ENCODE data around the gene ADAM15. TPM values are rescaled to one million over a fixed set of nuclear protein-coding genes. Genes with fewer than 3 reads are reported as not detected.

ADAM15 gene
- total RNA-seq, 4 donors from 2014 or later, result 304 to 327 (median 321) TPM

DNA sequence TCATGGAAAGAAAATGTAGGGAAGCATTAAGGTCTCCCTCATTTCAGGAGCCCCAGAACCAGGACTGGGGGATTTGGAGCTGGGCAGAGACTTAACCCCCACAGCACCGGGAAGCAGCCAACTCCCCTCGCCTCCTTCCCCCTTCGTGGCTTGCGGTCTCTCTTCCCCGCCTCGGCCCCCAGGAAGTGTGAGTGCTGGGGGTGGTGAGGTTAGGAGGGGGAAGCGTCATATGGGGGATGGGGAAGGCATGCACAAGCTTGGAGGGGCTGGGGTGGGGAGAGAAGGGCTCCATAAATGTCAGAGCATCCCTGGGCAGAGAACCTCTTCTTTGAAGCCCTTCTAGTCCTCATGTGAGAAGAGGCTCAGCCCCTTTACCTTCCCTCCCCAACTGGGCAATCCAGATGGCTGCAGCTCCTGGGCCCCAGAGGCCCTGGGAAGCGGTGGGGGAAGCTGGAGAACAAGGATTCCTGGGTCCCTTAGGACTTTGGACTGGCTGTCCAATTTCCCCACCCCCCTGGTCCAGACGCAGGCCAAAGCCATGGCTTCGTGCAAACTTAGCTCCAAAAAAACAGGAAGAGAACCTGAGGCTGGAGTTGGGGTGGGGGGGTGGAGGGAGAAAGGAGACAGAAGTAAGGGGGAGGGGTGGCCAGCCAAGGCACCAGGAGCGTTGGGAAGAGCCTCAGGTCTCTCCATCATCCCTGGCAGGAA, 40.8 kb upstream of the ADAM15 start:
- Histone ChIP-seq H3K27ac (peak overlapping the region; percentile 96), H3K9me3 (no peaks in the 10 kb centered on the region), H3K4me3 (peak overlapping the region; percentile 97), H3K36me3 (peaks cover 15% of the 10 kb centered on the region), H3K27me3 (no peaks in the 10 kb centered on the region), H3K4me1 (peaks cover 91% of the 10 kb centered on the region)
- 28% methylated on average over 11 of the region's 11 CpGs for WGBS
- DNase-seq (ENCODE audit: low spot score in 2 of 2), result no peak
- TF ChIP-seq, protein P1, sequence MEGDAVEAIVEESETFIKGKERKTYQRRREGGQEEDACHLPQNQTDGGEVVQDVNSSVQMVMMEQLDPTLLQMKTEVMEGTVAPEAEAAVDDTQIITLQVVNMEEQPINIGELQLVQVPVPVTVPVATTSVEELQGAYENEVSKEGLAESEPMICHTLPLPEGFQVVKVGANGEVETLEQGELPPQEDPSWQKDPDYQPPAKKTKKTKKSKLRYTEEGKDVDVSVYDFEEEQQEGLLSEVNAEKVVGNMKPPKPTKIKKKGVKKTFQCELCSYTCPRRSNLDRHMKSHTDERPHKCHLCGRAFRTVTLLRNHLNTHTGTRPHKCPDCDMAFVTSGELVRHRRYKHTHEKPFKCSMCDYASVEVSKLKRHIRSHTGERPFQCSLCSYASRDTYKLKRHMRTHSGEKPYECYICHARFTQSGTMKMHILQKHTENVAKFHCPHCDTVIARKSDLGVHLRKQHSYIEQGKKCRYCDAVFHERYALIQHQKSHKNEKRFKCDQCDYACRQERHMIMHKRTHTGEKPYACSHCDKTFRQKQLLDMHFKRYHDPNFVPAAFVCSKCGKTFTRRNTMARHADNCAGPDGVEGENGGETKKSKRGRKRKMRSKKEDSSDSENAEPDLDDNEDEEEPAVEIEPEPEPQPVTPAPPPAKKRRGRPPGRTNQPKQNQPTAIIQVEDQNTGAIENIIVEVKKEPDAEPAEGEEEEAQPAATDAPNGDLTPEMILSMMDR (IDR thresholded peaks at IDR 0.05), result no peak
- TF ChIP-seq POLR2A (IDR thresholded peaks at IDR 0.05), result no peak
- TF ChIP-seq EP300 (IDR thresholded peaks at IDR 0.05), result no peak
- TF ChIP-seq POLR2AphosphoS5 (IDR thresholded peaks at IDR 0.05), result no peak

GRCh38 chr1:155011004-155011416, 40.1 kb upstream of the ADAM15 start:
- WGBS, result 63% methylated on average over 5 of the region's 5 CpGs
- TF ChIP-seq POLR2A (IDR thresholded peaks at IDR 0.05), result no peak
- no peak for TF ChIP-seq POLR2AphosphoS5 (IDR thresholded peaks at IDR 0.05)
- no peak for TF ChIP-seq EP300 (IDR thresholded peaks at IDR 0.05)
- TF ChIP-seq, protein P1 (IDR thresholded peaks at IDR 0.05), result no peak
- Histone ChIP-seq H3K27ac (peak overlapping the region; percentile 96), H3K4me1 (peaks cover 91% of the 10 kb centered on the region), H3K9me3 (no peaks in the 10 kb centered on the region), H3K36me3 (peaks cover 20% of the 10 kb centered on the region), H3K27me3 (no peaks in the 10 kb centered on the region), H3K4me3 (peak overlapping the region; percentile 97)
- no peak for DNase-seq (ENCODE audit: low spot score in 2 of 2)

GRCh38 chr1:155011437-155012025, 39.6 kb upstream of the ADAM15 start:
- Histone ChIP-seq H3K4me3 (peak overlapping the region; percentile 97), H3K27me3 (no peaks in the 10 kb centered on the region), H3K9me3 (no peaks in the 10 kb centered on the region), H3K36me3 (peaks cover 25% of the 10 kb centered on the region), H3K27ac (peak overlapping the region; percentile 96), H3K4me1 (peaks cover 91% of the 10 kb centered on the region)
- no peak for TF ChIP-seq EP300 (IDR thresholded peaks at IDR 0.05)
- TF ChIP-seq, protein P1 (IDR thresholded peaks at IDR 0.05), result no peak
- TF ChIP-seq POLR2A (IDR thresholded peaks at IDR 0.05), result no peak
- no peak for TF ChIP-seq POLR2AphosphoS5 (IDR thresholded peaks at IDR 0.05)
- WGBS, result 55% methylated on average over 4 of the region's 6 CpGs
- no peak for DNase-seq (ENCODE audit: low spot score in 2 of 2)

DNA sequence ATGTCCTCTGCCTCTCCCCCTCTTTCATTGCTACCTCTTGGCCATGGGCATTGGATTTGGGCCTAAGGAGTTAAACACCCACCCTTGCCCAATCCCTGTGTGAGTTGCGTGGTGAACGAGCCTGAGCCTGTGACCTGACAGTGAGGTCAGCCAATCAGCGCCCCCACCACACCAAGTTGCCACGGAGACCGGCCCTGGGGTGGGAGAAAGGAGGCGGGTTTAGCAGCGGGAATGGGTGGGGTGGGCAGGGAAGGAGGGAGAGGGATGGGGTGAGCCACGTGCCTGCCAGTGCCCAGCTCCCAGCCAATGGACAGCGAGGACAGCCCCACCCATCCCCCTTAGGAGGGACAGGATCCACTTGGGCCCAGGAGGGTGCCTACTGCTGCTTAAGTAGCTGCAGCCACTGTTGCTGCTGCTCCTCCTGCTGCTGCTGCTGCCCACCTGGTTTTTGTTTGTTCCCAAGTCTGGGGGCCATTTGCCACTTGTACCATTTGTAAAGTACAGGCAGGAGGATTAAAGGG, 39.0 kb upstream of the ADAM15 start:
- no peaks in the 10 kb centered on the region for H3K27me3 ChIP-seq
- peak; percentile 91 to 93 for DNase-seq (ENCODE audit: low spot score in 2 of 2)
- H3K9me3 ChIP-seq, result no peaks in the 10 kb centered on the region
- WGBS, result 7% methylated on average over 7 of the region's 9 CpGs
- TF ChIP-seq, protein P1 (IDR thresholded peaks at IDR 0.05), result no peak
- TF ChIP-seq POLR2AphosphoS5 (IDR thresholded peaks at IDR 0.05) (peak in 1 of 3 donors; percentile 36), POLR2A (IDR thresholded peaks at IDR 0.05) (no peak), EP300 (IDR thresholded peaks at IDR 0.05) (no peak)
- H3K36me3 ChIP-seq, result peaks cover 25% of the 10 kb centered on the region
- peak overlapping the region; percentile 96 for H3K27ac ChIP-seq
- peak overlapping the region; percentile 97 for H3K4me3 ChIP-seq
- H3K4me1 ChIP-seq, result peaks cover 91% of the 10 kb centered on the region

Data from suprapubic skin (tissue), 4 donors.